HepG2 (cell line): ENCODE measurements around the gene DHRS12. TPM values are rescaled to one million over a fixed set of nuclear protein-coding genes. Genes with fewer than 3 reads are reported as not detected.

Experiments used
- AKAP8 ChIP-seq: sonication (generic); formaldehyde crosslinking; IDR thresholded peaks from 2 replicates; pipeline ENCODE4 v1.5.1; 2020; ENCODE audit warnings: mild to moderate bottlenecking, missing genetic modification reagents
- ARNT2 ChIP-seq: sonication (generic); formaldehyde crosslinking; IDR thresholded peaks from 2 replicates; pipeline ENCODE4 v1.8.0; 2022; ENCODE audit warnings: mild to moderate bottlenecking, low read depth, missing genetic modification reagents, moderate library complexity
- CBX5 ChIP-seq: sonication (generic); formaldehyde crosslinking; IDR thresholded peaks from 2 replicates; pipeline ENCODE4 v1.4.0; 2020; ENCODE audit warnings: missing genetic modification reagents, borderline replicate concordance
- CENPBD1 ChIP-seq: sonication (generic); formaldehyde crosslinking; IDR thresholded peaks from 2 replicates; pipeline ENCODE4 v1.8.0; 2022; ENCODE audit warnings: missing genetic modification reagents, low read depth, mild to moderate bottlenecking, borderline replicate concordance
- ELK4 ChIP-seq: sonication (generic); formaldehyde crosslinking; IDR thresholded peaks from 2 replicates; pipeline ENCODE4 v1.9.0; 2021; ENCODE audit warnings: missing genetic modification reagents, borderline replicate concordance
- FOXK1 ChIP-seq: sonication (generic); formaldehyde crosslinking; IDR thresholded peaks from 2 replicates; pipeline ENCODE4 v1.4.0; 2020; ENCODE audit warnings: low read depth, missing genetic modification reagents, borderline replicate concordance
- GFI1 ChIP-seq: sonication (generic); formaldehyde crosslinking; IDR thresholded peaks from 2 replicates; pipeline ENCODE4 v1.5.0; 2020; ENCODE audit warnings: missing genetic modification reagents, mild to moderate bottlenecking, borderline replicate concordance
- HCFC1 ChIP-seq: fragments of 150-350 bp; IDR thresholded peaks from 2 replicates; pipeline ENCODE4 v1.6.1; 2014; ENCODE audit warnings: low read depth, low read length
- MTERF4 ChIP-seq: sonication (generic); formaldehyde crosslinking; IDR thresholded peaks from 2 replicates; pipeline ENCODE4 v1.8.0; 2023; ENCODE audit warnings: mild to moderate bottlenecking, missing genetic modification reagents
- NFIB ChIP-seq: sonication (generic); formaldehyde crosslinking; IDR thresholded peaks from 2 replicates; pipeline ENCODE4 v1.9.0; 2021; ENCODE audit warnings: missing genetic modification reagents, mild to moderate bottlenecking, borderline replicate concordance
- PAF1 ChIP-seq: IDR thresholded peaks from 2 replicates; pipeline ENCODE4 v1.6.1; 2016; ENCODE audit warnings: missing genetic modification reagents, missing compliant biosample characterization
- PBX2 ChIP-seq: IDR thresholded peaks from 2 replicates; pipeline ENCODE4 v1.6.1; 2016; ENCODE audit warnings: control low read depth
- PITX1 ChIP-seq: sonication (generic); formaldehyde crosslinking; IDR thresholded peaks from 2 replicates; pipeline ENCODE4 v1.5.1; 2020; ENCODE audit warnings: mild to moderate bottlenecking, missing genetic modification reagents
- RBM39 ChIP-seq: fragments of 200-400 bp; formaldehyde crosslinking; IDR thresholded peaks from one replicate; pipeline ENCODE4 v1.6.1; 2018; ENCODE audit warnings: antibody characterized with exemption, mild to moderate bottlenecking, low read depth, low read length; ENCODE audit not compliant: poor library complexity, severe bottlenecking
- SIN3A ChIP-seq: IDR thresholded peaks from 2 replicates; pipeline ENCODE4 v1.6.1; 2011; ENCODE audit warnings: low read depth, mild to moderate bottlenecking, control low read depth, low read length, borderline replicate concordance
- SMYD3 ChIP-seq: sonication (generic); formaldehyde crosslinking; IDR thresholded peaks from 2 replicates; pipeline ENCODE4 v1.8.1; 2023; ENCODE audit warnings: mild to moderate bottlenecking, missing genetic modification reagents
- TAF1 ChIP-seq: sonication (generic); formaldehyde crosslinking; IDR thresholded peaks from 2 replicates; pipeline ENCODE4 v1.4.0; 2020; ENCODE audit warnings: missing genetic modification reagents
- TARDBP ChIP-seq: sonication (generic); formaldehyde crosslinking; IDR thresholded peaks from 2 replicates; pipeline ENCODE4 v1.8.0; 2022; ENCODE audit warnings: mild to moderate bottlenecking, missing genetic modification reagents
- TEAD2 ChIP-seq: sonication (generic); formaldehyde crosslinking; IDR thresholded peaks from 2 replicates; pipeline ENCODE4 v1.9.0; 2021; ENCODE audit warnings: missing genetic modification reagents
- ZBTB49 ChIP-seq: sonication (generic); formaldehyde crosslinking; IDR thresholded peaks from 2 replicates; pipeline ENCODE4 v1.4.0; 2020; ENCODE audit warnings: missing genetic modification reagents, borderline replicate concordance
- ZEB1 ChIP-seq: IDR thresholded peaks from 2 replicates; pipeline ENCODE4 v1.6.1; 2012; ENCODE audit warnings: mild to moderate bottlenecking, low read depth, inconsistent platforms; ENCODE audit not compliant: insufficient replicate concordance
- ZNF431 ChIP-seq: sonication (generic); formaldehyde crosslinking; IDR thresholded peaks from 2 replicates; pipeline ENCODE4 v1.9.0; 2022; ENCODE audit warnings: missing genetic modification reagents, low read depth, mild to moderate bottlenecking, borderline replicate concordance
- ZNF746 ChIP-seq: sonication (generic); formaldehyde crosslinking; IDR thresholded peaks from 2 replicates; pipeline ENCODE4 v1.8.0; 2022; ENCODE audit warnings: mild to moderate bottlenecking, missing genetic modification reagents
- ZSCAN12 ChIP-seq: sonication (generic); formaldehyde crosslinking; IDR thresholded peaks from 2 replicates; pipeline ENCODE4 v1.9.0; 2021; ENCODE audit warnings: mild to moderate bottlenecking, missing genetic modification reagents
- polyA plus RNA-seq, 8 experiments: library from polyadenylated mRNA; depleted of rRNA in 3 of 8; stranded (reverse) in 7 of 8; unstranded in 1 of 8; fragments of >200 nt; fragmentation: Illumina TruSeq in 4 of 8; extraction: Trizol in 4 of 8; gene quantifications; 2 replicates each; pipeline versions ENCODE4 v1.2.1 to v1.2.3, GENCODE V29; 2011 to 2016; ENCODE audit warnings: low read depth in 4 of 8, missing spikeins in 1 of 8, mixed read lengths in 1 of 8; ENCODE audit not compliant: insufficient read depth in 1 of 8
- total RNA-seq, 5 experiments: library from RNA; depleted of rRNA; stranded (reverse); fragments of >200 nt; fragmentation: Illumina TruSeq; extraction: Trizol; gene quantifications; 2 replicates each; pipeline ENCODE4 v1.2.3, GENCODE V29; 2016; ENCODE audit warnings: low read depth in 1 of 5

DHRS12 gene
- total and polyA plus RNA-seq, 2 of the 13 experiments (the other 11 are each of a cell fraction or from before 2014, with no cell fraction given) = 7.2 to 8.4 TPM

GRCh38 chr13:51844862-51845573 is 41.1 kb upstream of the DHRS12 start, which contains the start of gene TMEM272 (continued):
- TF ChIP-seq RBM39 (no peak), NFIB (no peak), ZEB1 (no peak), FOXK1 (CRISPR knock-in tag) (peak; percentile 49; the same call in 1 of the 2 replicates), CENPBD1 (CRISPR knock-in tag) (no peak), AKAP8 (no peak), ELK4 (no peak), ZNF431 (CRISPR knock-in tag) (no peak), MTERF4 (CRISPR knock-in tag) (no peak), TAF1 (peak; percentile 61; the same call in 1 of the 2 replicates), ZNF746 (CRISPR knock-in tag) (no peak), PBX2 (CRISPR knock-in tag) (no peak), PITX1 (CRISPR knock-in tag) (0 out of 2 replicates have a peak, but pooled peaks have one; percentile 11), HCFC1 (no peak), PAF1 (no peak), SMYD3 (CRISPR knock-in tag) (no peak), CBX5 (0 out of 2 replicates have a peak, but pooled peaks have one; percentile 62), ZSCAN12 (no peak), GFI1 (CRISPR knock-in tag) (no peak), ZBTB49 (CRISPR knock-in tag) (no peak), SIN3A (no peak), TARDBP (no peak), ARNT2 (CRISPR knock-in tag) (no peak), TEAD2 (no peak)
